Right lobe of liver (tissue), 4 donors: ENCODE results near the gene ACTL7B.

Source experiments
- CTCF ChIP-seq, 4 donors: fragments of 200-600 bp in 3 of 4; fragments of 450-650 bp in 1 of 4; IDR thresholded peaks; one replicate each; pipeline versions ENCODE4 v1.5.1 to v1.8.0; 2016 to 2022; ENCODE audit warnings: antibody characterized with exemption in 4 of 4, mild to moderate bottlenecking in 2 of 4
- POLR2A ChIP-seq: fragments of 450-650 bp; IDR thresholded peaks from one replicate; pipeline ENCODE4 v1.6.1; 2017; ENCODE audit warnings: antibody characterized with exemption, mild to moderate bottlenecking
- donor health status: DM: no; HTN: no; CAD: no.
- donor health status: DM: no; HTN: no; CAD: no.
- donor health status: DM: no; HTN: yes; CAD: no.

DNA sequence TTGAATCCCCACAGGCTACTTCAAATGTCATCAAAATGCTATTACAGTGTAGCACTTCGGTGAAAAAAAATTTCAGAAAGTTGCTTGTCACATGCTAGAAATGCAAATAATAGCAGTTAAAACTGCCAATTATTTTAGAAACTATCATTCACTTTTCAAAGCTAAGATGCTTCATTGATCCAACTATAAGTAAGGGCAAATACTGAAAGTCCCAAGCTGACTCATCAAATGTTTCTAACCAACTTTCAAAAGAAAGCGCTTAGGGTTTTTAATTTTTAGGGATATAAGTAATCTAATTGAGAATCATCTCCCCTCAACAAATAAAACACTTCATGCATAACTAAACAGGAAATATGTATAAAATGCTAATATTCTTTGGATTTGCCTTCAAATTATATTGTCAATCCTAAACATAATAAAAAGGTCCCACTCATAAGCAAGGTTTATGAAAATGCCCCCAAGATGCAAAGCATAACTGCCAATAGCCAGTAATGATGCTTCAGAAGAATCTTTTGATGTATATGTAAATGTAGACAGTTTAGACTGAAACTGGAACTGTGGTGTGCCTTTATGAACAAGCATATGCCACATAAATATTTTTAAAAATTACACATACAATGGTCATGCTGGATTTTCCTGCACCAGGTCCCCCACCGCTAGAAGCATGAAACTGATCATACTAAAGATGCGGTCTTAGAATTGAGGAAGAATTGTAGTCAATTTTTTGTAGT, 18.4 kb upstream of the ACTL7B start:
- TF ChIP-seq CTCF (IDR thresholded peaks at IDR 0.05): no peak
- TF ChIP-seq POLR2A: no peak
